Psoas muscle (tissue), 8 donors: ENCODE results near the gene DALRD3. TPM values are rescaled to one million over a fixed set of nuclear protein-coding genes. Genes with fewer than 3 reads are reported as not detected.

Experiments used
- ATAC-seq, 4 donors: fragments of 200-7000 bp; cut with Tn5 transposase; one replicate each; pipeline ENCODE4 v1.9.1; 2020; ENCODE audit warnings: moderate library complexity in 3 of 4, mild to moderate bottlenecking in 2 of 4
- DNase-seq, 2 donors: peaks; one replicate each; pipeline ENCODE4 v3.0.0-alpha.2; 2020
- H3K27ac ChIP-seq: fragments of 200-600 bp; one replicate; pipeline ENCODE4 v1.8.0; 2022
- H3K27me3 ChIP-seq, 3 donors: fragments of 200-600 bp in 1 of 3; one replicate each; pipeline versions ENCODE4 v1.6.1 to v1.8.0; 2013 to 2022; ENCODE audit warnings: low read length in 2 of 3, mild to moderate bottlenecking in 2 of 3, moderate library complexity in 1 of 3; ENCODE audit not compliant: insufficient read depth in 3 of 3
- H3K36me3 ChIP-seq, 2 donors: fragments of 200-600 bp in 1 of 2; one replicate each; pipeline versions ENCODE4 v1.6.1 to v1.8.0; 2013 to 2022; ENCODE audit warnings: low read depth in 1 of 2, mild to moderate bottlenecking in 1 of 2, moderate library complexity in 1 of 2; ENCODE audit not compliant: insufficient read depth in 1 of 2
- H3K4me1 ChIP-seq: fragments of 200-600 bp; one replicate; pipeline ENCODE4 v1.8.0; 2022
- H3K4me3 ChIP-seq: fragments of 200-600 bp; one replicate; pipeline ENCODE4 v1.8.0; 2022; ENCODE audit warnings: mild to moderate bottlenecking
- H3K9me3 ChIP-seq: fragments of 200-600 bp; one replicate; pipeline ENCODE4 v1.8.0; 2022
- CTCF ChIP-seq: fragments of 200-600 bp; IDR thresholded peaks from one replicate; pipeline ENCODE4 v1.8.0; 2022; ENCODE audit warnings: antibody characterized with exemption
- WGBS, 3 donors: extraction: QIAGEN DNeasy Blood & Tissue Kit; methylation state at CpG; one replicate each; pipeline versions ENCODE4 v1.1.6 to v1.1.7; 2013; 5-methylcytosine and 5-hydroxymethylcytosine counted together
- intact Hi-C, 2 donors: fragments of 100-400 bp; cut with DNase I; formaldehyde crosslinking; loops; one replicate each; pipeline versions ENCODE4 v1.11.0 to v1.14.2; 2022
- polyA plus RNA-seq, 3 donors: library from polyadenylated mRNA; stranded (reverse); fragments of 200-250 nt; gene quantifications; one replicate each; pipeline ENCODE4 v1.2.3, GENCODE V29; 2013
- total RNA-seq, 4 donors: library from RNA; stranded (reverse); fragmentation: NEBNext Ultra II Directional in 2 of 4; extraction: Animal tissue kit (Norgen Biotek cat#: 25700) in 2 of 4; gene quantifications; one replicate each; pipeline versions ENCODE4 v1.2.1 to v1.2.4, GENCODE V29; 2021 to 2023
- donor health status: healthy with polysubstance abuse.
- donor health status: DM: no; HTN: no; CAD: no; lungs with moderate emphysema.
- donor health status: Bipolar disorder and iron deficiency.
- donor health status: healthy.
- donor health status: DM: yes; HTN: yes; CAD: no.
- donor health status: DM: no; HTN: no; CAD: no.
- donor health status: DM: no; HTN: no; CAD: no.
- donor health status: DM: yes; HTN: yes; CAD: no.

Gene DALRD3
- total and polyA plus RNA-seq, 7 donors: 7.5 to 19.9 (median 10.4) TPM

GRCh38 chr3:48985831-48986376 lies 32.5 kb downstream of the DALRD3 start:
- Histone ChIP-seq H3K4me1 (peaks cover 6% of the 10 kb centered on the region), H3K27ac (no peak overlapping the region), H3K4me3 (no peak overlapping the region), H3K9me3 (no peaks in the 10 kb centered on the region), H3K27me3 (no peaks in the 10 kb centered on the region), H3K36me3 (peaks cover 0 to 62% of the 10 kb centered on the region in 2 donors)
- 84 to 93% (median 88%) methylated on average over 7 of the region's 7 CpGs for WGBS, 3 donors
- no peak for DNase-seq
- intact Hi-C loops: loop anchor here in 1 of 2 donors (5.0 kb wide), 1 partner anchor 106 kb away; the partner anchor contains the start of gene QRICH1
- ATAC-seq: no peak
- TF ChIP-seq CTCF: no peak

- intact Hi-C loops: loop anchor here in 1 of 2 donors (5.0 kb wide), 1 partner anchor 108 kb away; the partner anchor contains the start of gene QRICH1
- Histone ChIP-seq H3K4me3 (no peak overlapping the region), H3K36me3 (peaks cover 5 to 74% of the 10 kb centered on the region in 2 donors), H3K27me3 (no peaks in the 10 kb centered on the region), H3K4me1 (peaks cover 4% of the 10 kb centered on the region), H3K9me3 (no peaks in the 10 kb centered on the region), H3K27ac (no peak overlapping the region)
- ATAC-seq: no peak
- TF ChIP-seq CTCF: no peak
- DNase-seq: no peak
These were observed 33.7 kb downstream of the DALRD3 start for GRCh38 chr3:48984663-48985062.

GRCh38 chr3:48983096-48983495 lies 35.3 kb downstream of the DALRD3 start:
- no peaks in the 10 kb centered on the region for H3K4me1 ChIP-seq
- no peak for TF ChIP-seq CTCF
- H3K4me3 ChIP-seq: no peak overlapping the region
- H3K27me3 ChIP-seq: no peaks in the 10 kb centered on the region
- H3K9me3 ChIP-seq: no peaks in the 10 kb centered on the region
- H3K27ac ChIP-seq: no peak overlapping the region
- no peak for DNase-seq
- WGBS, 3 donors: 89 to 97% (median 95%) methylated on average over 4 of the region's 4 CpGs
- no peak for ATAC-seq
- peaks cover 8 to 88% of the 10 kb centered on the region in 2 donors for H3K36me3 ChIP-seq
- intact Hi-C loops: no loop called here

- DNase-seq (no peak), ATAC-seq (no peak)
- 79 to 93% (median 85%) methylated on average over 5 of the region's 5 CpGs for WGBS, 3 donors
- no peak for TF ChIP-seq CTCF
- no peaks in the 10 kb centered on the region for H3K9me3 ChIP-seq
- no peak overlapping the region for H3K4me3 ChIP-seq
- H3K27me3 ChIP-seq: no peaks in the 10 kb centered on the region
- peaks cover 8 to 92% of the 10 kb centered on the region in 2 donors for H3K36me3 ChIP-seq
- no peaks in the 10 kb centered on the region for H3K4me1 ChIP-seq
- intact Hi-C loops: no loop called here
- H3K27ac ChIP-seq: no peak overlapping the region
These were observed 35.7 kb downstream of the DALRD3 start for GRCh38 chr3:48982686-48983085.

GRCh38 chr3:48982016-48982415 lies 36.4 kb downstream of the DALRD3 start:
- intact Hi-C loops: no loop called here
- H3K4me1 ChIP-seq: no peaks in the 10 kb centered on the region
- H3K36me3 ChIP-seq: peaks cover 10 to 98% of the 10 kb centered on the region in 2 donors
- ATAC-seq (no peak), DNase-seq (no peak)
- no peaks in the 10 kb centered on the region for H3K9me3 ChIP-seq
- no peaks in the 10 kb centered on the region for H3K27me3 ChIP-seq
- TF ChIP-seq CTCF: no peak
- no peak overlapping the region for H3K27ac ChIP-seq
- no peak overlapping the region for H3K4me3 ChIP-seq
